PC-3 (cell line): ENCODE results near the gene PPP6R1.

Source experiments
- CTCF ChIP-seq: fragments of 300-600 bp; sonication (generic); conservative IDR thresholded peaks from 2 replicates; pipeline ENCODE4 v1.5.1; 2017; ENCODE audit warnings: antibody characterized with exemption, low read depth, mild to moderate bottlenecking, low read length
- EZH2 ChIP-seq: fragments of 300-600 bp; sonication (generic); IDR thresholded peaks from one replicate; pipeline ENCODE4 v1.6.1; 2017; ENCODE audit warnings: antibody characterized with exemption, mild to moderate bottlenecking, low read length; ENCODE audit not compliant: unreplicated experiment
- EZH2phosphoT487 ChIP-seq: fragments of 300-600 bp; sonication (generic); IDR thresholded peaks from 2 replicates; pipeline ENCODE4 v1.6.1; 2018; ENCODE audit warnings: mild to moderate bottlenecking, antibody characterized with exemption, low read length, borderline replicate concordance

GRCh38 chr19:55265723-55266386 is 7.0 kb upstream of the PPP6R1 start:
- TF ChIP-seq CTCF = no peak
- no peak for TF ChIP-seq EZH2
- TF ChIP-seq EZH2phosphoT487 = no peak
